Measurements from ENCODE around the gene ATP8A2.
"Not testable (repeated sequence)": the region's sequence is repeated elsewhere in the genome, so short reads cannot be mapped to it uniquely, and the experiment has no call there.

The ATP8A2 gene

GRCh38 chr13:25778808-25779305 lies 407.1 kb downstream of the ATP8A2 start:
- H3K4me3 ChIP-seq (ENCODE audit: low read depth, low read length) = no peak overlapping the region
- no peak overlapping the region for H3K27ac ChIP-seq
- no peak for TF ChIP-seq CTCF (IDR thresholded peaks at IDR 0.05)
- no peaks in the 10 kb centered on the region for H3K9me3 ChIP-seq (ENCODE audit: control insufficient read depth, low read length)
- no peaks in the 10 kb centered on the region for H3K79me2 ChIP-seq
- no peaks in the 10 kb centered on the region for H3K36me3 ChIP-seq (ENCODE audit: control insufficient read depth, insufficient read depth, low read length)
- no peaks in the 10 kb centered on the region for H3K27me3 ChIP-seq (ENCODE audit: control insufficient read depth, insufficient read depth, low read length)
- no peak overlapping the region for H3K4me2 ChIP-seq (ENCODE audit: low read length)
- H3K9ac ChIP-seq = no peak overlapping the region
- H2AFZ ChIP-seq = no peak overlapping the region
- no peaks in the 10 kb centered on the region for H3K4me1 ChIP-seq

GRCh38 chr13:25783076-25783475 lies 411.3 kb downstream of the ATP8A2 start:
- H3K9ac ChIP-seq = no peak overlapping the region
- H3K27ac ChIP-seq = no peak overlapping the region
- no peaks in the 10 kb centered on the region for H3K4me1 ChIP-seq
- H2AFZ ChIP-seq = no peak overlapping the region
- TF ChIP-seq CTCF (IDR thresholded peaks at IDR 0.05) = no peak
- H3K4me3 ChIP-seq (ENCODE audit: low read depth, low read length) = no peak overlapping the region
- H3K36me3 ChIP-seq (ENCODE audit: control insufficient read depth, insufficient read depth, low read length) = no peaks in the 10 kb centered on the region
- no peaks in the 10 kb centered on the region for H3K79me2 ChIP-seq
- no peak overlapping the region for H3K4me2 ChIP-seq (ENCODE audit: low read length)
- no peaks in the 10 kb centered on the region for H3K9me3 ChIP-seq (ENCODE audit: control insufficient read depth, low read length)
- H3K27me3 ChIP-seq (ENCODE audit: control insufficient read depth, insufficient read depth, low read length) = no peaks in the 10 kb centered on the region

GRCh38 chr13:25783601-25784024 lies 411.8 kb downstream of the ATP8A2 start:
- Histone ChIP-seq H3K4me2 (ENCODE audit: low read length) (no peak overlapping the region), H3K79me2 (no peaks in the 10 kb centered on the region), H3K9me3 (ENCODE audit: control insufficient read depth, low read length) (no peaks in the 10 kb centered on the region), H3K27me3 (ENCODE audit: control insufficient read depth, insufficient read depth, low read length) (no peaks in the 10 kb centered on the region), H3K36me3 (ENCODE audit: control insufficient read depth, insufficient read depth, low read length) (no peaks in the 10 kb centered on the region), H3K27ac (no peak overlapping the region), H2AFZ (no peak overlapping the region), H3K4me1 (no peaks in the 10 kb centered on the region), H3K4me3 (ENCODE audit: low read depth, low read length) (no peak overlapping the region), H3K9ac (no peak overlapping the region)
- TF ChIP-seq CTCF (IDR thresholded peaks at IDR 0.05) = no peak

GRCh38 chr13:25784119-25784518 lies 412.3 kb downstream of the ATP8A2 start:
- no peak overlapping the region for H3K9ac ChIP-seq
- TF ChIP-seq CTCF (IDR thresholded peaks at IDR 0.05) = no peak
- H3K27ac ChIP-seq = no peak overlapping the region
- H3K4me2 ChIP-seq (ENCODE audit: low read length) = no peak overlapping the region
- no peaks in the 10 kb centered on the region for H3K79me2 ChIP-seq
- H3K4me3 ChIP-seq (ENCODE audit: low read depth, low read length) = no peak overlapping the region
- no peaks in the 10 kb centered on the region for H3K9me3 ChIP-seq (ENCODE audit: control insufficient read depth, low read length)
- no peak overlapping the region for H2AFZ ChIP-seq
- no peaks in the 10 kb centered on the region for H3K27me3 ChIP-seq (ENCODE audit: control insufficient read depth, insufficient read depth, low read length)
- no peaks in the 10 kb centered on the region for H3K36me3 ChIP-seq (ENCODE audit: control insufficient read depth, insufficient read depth, low read length)
- no peaks in the 10 kb centered on the region for H3K4me1 ChIP-seq

- H3K4me1 ChIP-seq; H3K4me2 ChIP-seq (ENCODE audit: low read length); H3K4me3 ChIP-seq (ENCODE audit: low read depth, low read length); H3K27ac ChIP-seq; H3K79me2 ChIP-seq; H3K9me3 ChIP-seq (ENCODE audit: control insufficient read depth, low read length); H3K27me3 ChIP-seq (ENCODE audit: control insufficient read depth, insufficient read depth, low read length); H2AFZ ChIP-seq; H3K36me3 ChIP-seq (ENCODE audit: control insufficient read depth, insufficient read depth, low read length); H3K9ac ChIP-seq: not testable (repeated sequence)
Observed at GRCh38 chr13:25790137-25790536, 418.4 kb downstream of the ATP8A2 start.

Data from parathyroid adenoma (tissue), 2 donors.